GM21576 (cell line): Measurements from ENCODE around the gene GPR33.

Source experiments
- ATAC-seq: cut with Tn5 transposase; IDR thresholded peaks from one replicate; pipeline ENCODE4 v1.9.1; 2021; ENCODE audit warnings: mild to moderate bottlenecking, moderate library complexity; ENCODE audit not compliant: unreplicated experiment

The GPR33 gene, protein sequence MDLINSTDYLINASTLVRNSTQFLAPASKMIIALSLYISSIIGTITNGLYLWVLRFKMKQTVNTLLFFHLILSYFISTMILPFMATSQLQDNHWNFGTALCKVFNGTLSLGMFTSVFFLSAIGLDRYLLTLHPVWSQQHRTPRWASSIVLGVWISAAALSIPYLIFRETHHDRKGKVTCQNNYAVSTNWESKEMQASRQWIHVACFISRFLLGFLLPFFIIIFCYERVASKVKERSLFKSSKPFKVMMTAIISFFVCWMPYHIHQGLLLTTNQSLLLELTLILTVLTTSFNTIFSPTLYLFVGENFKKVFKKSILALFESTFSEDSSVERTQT

GRCh38 chr14:31487886-31488285 lies at the start of gene GPR33:
Gene GPR33, minus strand, starts transcription at chr14:31488039. Its CDS starts 4,074 bp downstream, at chr14:31483965.
- no peak for ATAC-seq

DNA sequence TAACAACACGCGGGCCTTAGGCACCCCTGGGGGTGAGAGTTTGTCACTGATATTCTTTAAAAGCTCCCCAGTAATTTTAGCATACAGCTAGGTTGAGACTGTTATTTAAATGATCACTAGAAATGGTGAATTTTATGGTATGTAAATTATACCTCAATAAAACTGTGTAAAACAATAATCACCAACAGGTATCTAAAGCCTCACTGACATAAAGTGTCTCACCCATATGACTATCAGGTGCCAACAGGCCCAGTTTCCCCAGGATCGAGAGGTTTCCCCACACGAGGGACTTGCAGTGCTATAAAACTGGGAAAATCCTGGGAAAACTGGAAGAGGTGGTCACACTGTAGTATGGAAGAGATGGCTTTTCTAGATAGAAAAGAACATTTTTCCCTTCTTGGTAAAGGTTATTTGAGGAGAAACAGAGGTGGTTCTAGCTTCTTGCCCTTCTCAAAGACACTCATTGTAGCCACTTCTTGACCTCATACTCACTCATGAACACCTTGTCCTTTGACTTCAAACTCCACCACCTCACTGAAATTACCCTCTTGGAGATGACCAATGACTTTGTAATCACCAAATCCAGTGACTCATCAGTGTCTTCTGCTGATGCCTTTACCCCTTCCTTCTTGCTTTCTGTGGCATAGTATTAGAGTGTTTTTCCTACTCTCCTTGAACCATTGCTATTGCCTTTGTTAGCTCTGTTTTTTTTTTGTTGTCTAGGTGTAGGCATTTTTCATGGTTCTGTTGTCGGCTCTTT lies 48.5 kb upstream of the GPR33 start:
- ATAC-seq = no peak

DNA sequence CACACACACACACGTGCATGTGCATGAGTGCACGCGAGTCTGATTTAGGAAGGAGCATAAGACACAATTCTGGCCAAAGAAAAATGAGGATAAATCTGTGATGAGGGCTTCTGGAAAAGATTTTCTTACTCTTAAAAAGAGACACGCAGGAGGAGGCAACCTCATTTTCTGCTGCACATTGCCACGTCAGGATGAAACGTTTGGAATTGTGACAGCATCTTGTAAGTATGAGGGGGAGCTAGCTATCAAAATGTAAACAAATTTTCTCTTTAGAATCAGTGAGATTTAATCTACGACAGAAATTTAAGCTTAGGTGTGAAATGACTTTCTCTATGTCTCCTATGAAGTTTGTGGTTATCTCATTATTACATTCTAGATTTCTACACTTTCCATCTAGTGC lies 42.3 kb upstream of the GPR33 start:
- no peak for ATAC-seq

DNA sequence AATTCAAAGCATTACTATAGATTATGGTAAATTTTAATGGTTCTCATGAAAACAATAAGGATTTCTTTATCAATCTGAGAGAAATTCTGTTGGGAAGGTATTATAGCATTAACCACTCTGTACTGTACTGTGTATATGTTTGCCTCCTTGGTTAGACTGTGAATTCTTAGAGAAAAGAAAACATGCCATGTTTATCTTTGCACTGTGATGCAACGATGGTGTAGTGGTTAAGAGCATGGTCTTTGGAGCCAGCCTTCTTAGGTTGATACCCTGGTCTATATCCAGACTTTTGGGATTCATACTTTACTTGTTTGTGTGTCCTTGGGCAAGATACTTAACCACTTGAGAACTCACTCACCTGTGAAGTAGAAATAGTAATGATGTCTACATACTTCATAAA lies 41.2 kb upstream of the GPR33 start:
- no peak for ATAC-seq

- no peak for ATAC-seq
Observed at GRCh38 chr14:31527546-31527945, 39.7 kb upstream of the GPR33 start.

- no peak for ATAC-seq
Observed at GRCh38 chr14:31527087-31527486, 39.2 kb upstream of the GPR33 start.

- no peak for ATAC-seq
Observed at GRCh38 chr14:31510855-31511254, 23.0 kb upstream of the GPR33 start.

DNA sequence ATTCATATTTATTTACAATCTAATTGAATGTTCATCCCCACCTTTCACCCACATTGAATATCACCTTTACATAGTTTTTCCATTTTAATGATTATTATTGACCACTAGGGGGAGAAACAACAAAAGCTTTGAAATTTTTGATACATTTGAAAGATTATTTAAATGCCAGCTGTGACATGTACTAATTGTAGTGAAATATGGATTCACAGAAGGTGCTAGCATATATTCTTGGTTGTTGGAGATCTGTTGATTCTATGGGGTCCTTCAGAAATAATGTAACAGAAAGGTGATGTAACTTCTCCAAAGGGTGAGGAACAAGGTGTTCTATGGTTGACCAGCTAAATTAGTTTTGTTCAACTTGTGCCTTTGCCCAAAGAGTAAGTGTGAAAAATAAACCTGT lies 22.4 kb upstream of the GPR33 start:
- ATAC-seq = no peak

GRCh38 chr14:31508135-31508534 lies 20.3 kb upstream of the GPR33 start:
- no peak for ATAC-seq

DNA sequence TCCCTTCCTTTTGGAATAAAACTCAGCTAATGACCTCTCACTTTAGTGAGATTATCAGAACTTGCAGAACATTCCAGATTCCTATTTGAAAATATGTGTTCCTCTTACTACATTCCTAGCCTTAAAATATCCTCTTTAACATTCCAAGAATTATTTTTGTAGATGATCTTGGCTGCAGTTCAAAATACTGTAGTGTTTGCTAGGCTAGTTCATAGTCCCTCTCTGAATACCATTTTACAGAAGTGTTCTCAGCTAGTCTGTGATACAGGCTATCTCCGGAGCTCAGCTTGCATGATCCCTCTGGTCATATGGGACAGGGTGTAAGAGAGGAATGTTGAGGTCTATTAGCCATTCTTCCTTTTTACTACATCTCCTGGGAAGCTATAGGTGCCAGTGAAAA lies 17.6 kb upstream of the GPR33 start:
- ATAC-seq = no peak

DNA sequence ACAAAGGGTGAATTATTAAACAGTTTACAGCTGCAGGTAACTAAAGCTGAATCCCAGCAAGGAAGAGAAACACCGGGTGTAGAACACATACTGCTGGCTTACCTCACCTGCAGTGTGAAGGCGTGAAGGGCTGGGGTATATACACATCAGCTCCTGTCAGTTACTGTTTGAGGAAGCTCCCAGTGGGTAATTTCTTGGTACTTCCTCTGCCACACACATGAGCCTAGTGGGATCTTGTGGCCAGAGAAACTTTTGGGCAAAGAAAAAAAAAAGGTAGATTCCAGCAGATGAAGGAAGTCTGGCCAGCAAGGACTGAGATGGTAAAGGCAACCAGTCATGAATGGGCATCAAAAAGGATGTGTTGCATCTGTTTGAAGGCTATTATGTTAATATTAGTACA lies 14.0 kb upstream of the GPR33 start:
- no peak for ATAC-seq

DNA sequence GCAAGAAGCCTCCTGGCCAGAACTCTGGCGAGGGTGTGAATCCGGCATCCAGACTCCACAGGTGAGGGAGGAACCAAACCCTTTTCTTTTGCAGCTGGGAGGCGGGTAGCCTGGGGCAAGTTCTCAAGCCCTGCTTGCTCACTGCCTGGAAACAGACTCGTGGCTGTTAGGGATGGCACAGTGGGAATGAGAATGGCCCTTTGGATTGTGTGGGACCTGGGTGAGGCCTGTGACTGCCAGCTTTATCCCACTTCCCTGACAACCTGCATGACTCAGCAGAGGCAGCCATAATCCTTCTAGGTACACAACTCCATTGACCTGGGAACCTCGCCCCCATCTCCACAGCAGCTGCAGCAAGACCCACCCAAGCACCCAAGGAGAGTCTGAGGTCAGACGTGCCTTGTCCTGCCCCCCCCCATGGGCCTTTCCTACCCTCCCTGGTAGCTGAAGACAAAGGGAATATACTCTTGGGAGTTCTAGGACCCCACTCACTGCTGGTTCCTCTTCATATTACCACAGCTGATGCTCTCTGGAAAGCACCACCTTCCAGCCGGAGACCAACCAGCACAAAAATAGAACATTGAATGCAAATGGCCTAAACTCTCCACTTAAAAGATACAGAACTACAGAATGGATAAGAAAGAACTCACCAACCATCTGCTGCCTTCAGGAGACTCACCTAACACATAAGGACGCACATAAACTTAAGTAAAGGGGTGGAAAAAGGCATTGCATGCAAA lies 5.1 kb upstream of the GPR33 start:
- no peak for ATAC-seq

DNA sequence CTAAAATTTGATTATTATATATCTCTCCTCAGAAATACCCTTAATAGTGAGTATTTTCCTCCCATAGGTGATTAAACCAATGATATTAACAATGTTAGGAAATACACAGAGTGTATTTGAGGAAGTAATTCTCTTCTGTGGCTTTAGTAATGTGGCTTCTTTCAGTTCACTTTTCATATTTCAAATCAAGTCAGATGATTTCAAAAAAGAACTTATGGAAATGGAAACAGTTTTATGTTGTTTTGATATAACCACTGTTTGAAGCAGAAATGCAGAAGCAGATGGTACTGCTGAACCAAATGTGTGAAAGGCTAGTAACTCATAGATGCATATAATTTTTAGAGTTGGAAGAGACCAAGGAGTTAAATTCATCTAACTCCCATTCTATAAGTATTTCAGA lies 1.9 kb upstream of the GPR33 start:
- peak; percentile 79 for ATAC-seq

DNA sequence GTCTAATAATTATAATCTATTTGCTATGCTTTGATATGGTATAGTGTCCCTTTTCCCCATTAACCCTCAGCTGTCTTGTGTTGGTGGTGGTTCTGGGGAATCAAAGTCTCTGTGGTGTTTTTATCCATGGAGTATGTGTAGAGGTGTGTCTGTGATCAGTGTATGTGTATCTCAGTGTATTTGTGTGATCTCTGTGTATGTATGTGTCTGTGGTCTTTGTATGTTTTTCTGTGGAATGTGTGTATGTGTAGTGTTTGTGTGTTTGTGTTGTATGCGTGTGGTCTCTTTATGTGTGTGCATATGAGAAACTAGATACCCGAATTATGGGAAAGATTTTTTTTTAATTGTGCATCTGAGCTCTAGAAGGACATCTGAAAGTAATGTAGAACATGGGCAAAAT lies 1.1 kb downstream of the GPR33 start:
- no peak for ATAC-seq

DNA sequence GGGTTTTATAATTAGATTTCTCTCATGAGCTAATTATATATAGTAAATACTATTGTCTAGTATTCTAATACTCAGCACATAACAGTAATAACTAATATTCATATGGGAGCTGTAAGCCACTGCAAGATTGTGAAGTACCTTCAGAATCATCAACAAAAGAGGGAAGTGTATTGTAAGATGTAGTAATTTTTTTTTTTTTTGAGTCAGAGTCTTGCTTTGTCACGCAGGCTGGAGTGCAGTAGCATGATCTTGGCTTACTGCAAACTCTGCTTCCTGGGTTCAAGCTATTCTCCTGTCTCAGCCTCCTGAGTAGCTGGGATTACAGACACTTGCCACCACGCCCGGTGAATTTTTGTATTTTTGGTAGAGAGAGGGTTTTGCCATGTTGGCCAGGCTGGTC lies 3.1 kb downstream of the GPR33 start:
- no peak for ATAC-seq

GRCh38 chr14:31480156-31480555 lies 7.7 kb downstream of the GPR33 start:
- ATAC-seq = no peak

DNA sequence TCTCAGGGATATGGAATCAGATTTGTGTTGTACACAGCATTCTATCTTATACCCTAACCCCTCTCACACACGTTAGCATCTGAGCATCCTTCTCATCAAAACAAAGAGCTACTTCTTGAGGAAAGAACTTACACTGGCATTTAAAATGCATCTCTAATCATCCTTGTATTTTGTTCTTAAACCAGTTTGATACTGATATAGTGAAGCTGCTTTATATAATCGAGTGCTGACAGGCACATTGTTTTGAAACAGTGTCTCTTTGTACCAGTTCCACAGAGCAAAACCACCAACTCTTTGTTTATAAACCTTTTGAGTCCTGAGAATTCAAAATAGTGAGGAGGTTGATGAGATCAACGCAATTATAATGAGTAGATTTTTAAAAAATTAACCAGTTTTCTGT lies 8.8 kb downstream of the GPR33 start:
- ATAC-seq = no peak

DNA sequence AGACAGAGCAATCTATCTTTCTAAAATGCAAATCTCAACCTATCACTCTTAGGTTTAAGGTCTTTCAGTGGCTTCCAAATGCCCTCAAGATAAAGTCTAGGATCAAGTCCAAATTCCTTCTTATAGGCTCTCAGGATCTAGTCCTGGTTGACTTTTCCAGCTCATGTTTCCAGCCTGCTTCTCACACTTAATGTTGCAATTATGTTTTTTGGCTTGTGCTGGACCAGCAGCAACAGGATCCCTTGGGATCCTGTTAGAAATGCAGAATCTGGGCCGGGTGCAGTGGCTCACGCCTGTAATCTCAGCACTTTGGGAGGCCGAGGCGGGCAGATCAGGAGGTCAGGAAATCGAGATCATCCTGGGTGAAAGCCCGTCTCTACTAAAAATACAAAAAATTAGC lies 10.6 kb downstream of the GPR33 start:
- no peak for ATAC-seq

DNA sequence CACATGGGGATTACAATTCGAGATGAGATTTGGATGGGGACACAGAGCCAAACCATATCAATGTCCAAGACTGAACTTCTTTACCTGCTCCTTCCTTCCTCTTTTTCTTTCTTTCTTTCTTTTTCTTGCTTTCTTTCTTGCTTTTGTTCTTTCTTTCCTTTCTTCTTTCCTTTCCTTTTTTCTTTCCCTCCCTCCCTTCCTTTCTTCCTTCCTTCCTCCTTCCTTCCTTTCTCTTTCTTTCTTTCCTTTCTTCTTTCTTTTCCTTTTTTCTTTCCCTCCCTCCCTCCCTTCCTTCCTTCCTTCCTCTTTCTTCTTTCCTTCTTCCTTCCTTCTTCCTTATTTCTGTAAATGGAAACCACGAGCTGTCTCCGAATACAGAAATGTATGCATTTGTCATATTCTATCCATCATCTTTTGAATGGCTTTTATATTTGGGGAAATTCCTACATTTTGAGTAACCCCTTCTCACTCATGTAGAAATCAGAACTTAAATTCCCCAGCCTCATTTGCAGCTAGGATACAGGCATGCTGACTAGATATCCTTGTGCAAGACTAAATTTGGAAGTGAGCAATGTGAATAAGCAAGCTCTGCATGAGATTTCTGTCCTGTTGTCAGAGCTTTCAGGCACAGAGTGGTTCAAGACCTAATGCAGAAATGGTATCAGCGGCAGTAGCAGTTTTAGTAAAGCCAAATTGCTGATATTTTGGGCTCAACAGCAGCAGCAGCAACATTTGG lies 11.5 kb downstream of the GPR33 start:
- no peak for ATAC-seq

- ATAC-seq = no peak
Observed at GRCh38 chr14:31466554-31466953, 21.3 kb downstream of the GPR33 start.

GRCh38 chr14:31465111-31465510 lies 22.7 kb downstream of the GPR33 start:
- no peak for ATAC-seq
